ENCODE results near the gene IMMP2L.

Gene IMMP2L

GRCh38 chr7:111556977-111557376 lies 5.3 kb downstream of the IMMP2L start:
- no peak for DNase-seq

- DNase-seq: no peak
These were observed 8.2 kb downstream of the IMMP2L start for GRCh38 chr7:111554086-111554485.

- DNase-seq: no peak
These were observed 21.2 kb downstream of the IMMP2L start for GRCh38 chr7:111541067-111541466.

- no peak for DNase-seq
These were observed 22.0 kb downstream of the IMMP2L start for GRCh38 chr7:111540199-111540815.

- no peak for DNase-seq
These were observed 25.2 kb downstream of the IMMP2L start for GRCh38 chr7:111537134-111537533.

- DNase-seq: no peak
These were observed 27.0 kb downstream of the IMMP2L start for GRCh38 chr7:111535142-111535870.

GRCh38 chr7:111532625-111533024 lies 29.7 kb downstream of the IMMP2L start:
- no peak for DNase-seq

- DNase-seq: no peak
These were observed 30.3 kb downstream of the IMMP2L start for GRCh38 chr7:111531993-111532392.

- no peak for DNase-seq
These were observed 32.0 kb downstream of the IMMP2L start for GRCh38 chr7:111530356-111530668.

GRCh38 chr7:111529507-111530355 lies 32.6 kb downstream of the IMMP2L start:
- DNase-seq: no peak

- no peak for DNase-seq
These were observed 34.0 kb downstream of the IMMP2L start for GRCh38 chr7:111528331-111528730.

GRCh38 chr7:111527545-111527944 lies 34.7 kb downstream of the IMMP2L start:
- DNase-seq: no peak

GRCh38 chr7:111525100-111525499 lies 37.2 kb downstream of the IMMP2L start:
- no peak for DNase-seq

GRCh38 chr7:111521660-111522059 lies 40.6 kb downstream of the IMMP2L start:
- no peak for DNase-seq

GRCh38 chr7:111518264-111518663 lies 44.0 kb downstream of the IMMP2L start:
- no peak for DNase-seq

GRCh38 chr7:111517549-111517951 lies 44.7 kb downstream of the IMMP2L start:
- DNase-seq: no peak

GRCh38 chr7:111516612-111517011 lies 45.7 kb downstream of the IMMP2L start:
- DNase-seq: no peak

GRCh38 chr7:111513566-111513965 lies 48.7 kb downstream of the IMMP2L start:
- no peak for DNase-seq

GRCh38 chr7:111511845-111512244 lies 50.4 kb downstream of the IMMP2L start:
- no peak for DNase-seq

GRCh38 chr7:111510584-111511378 lies 51.5 kb downstream of the IMMP2L start:
- no peak for DNase-seq

- DNase-seq: no peak
These were observed 52.2 kb downstream of the IMMP2L start for GRCh38 chr7:111510062-111510461.

GRCh38 chr7:111509288-111509687 lies 53.0 kb downstream of the IMMP2L start:
- no peak for DNase-seq

GRCh38 chr7:111508387-111508786 lies 53.9 kb downstream of the IMMP2L start:
- DNase-seq: no peak
